Adrenal gland (tissue), 12 donors: ENCODE data around the gene NSRP1. TPM values are rescaled to one million over a fixed set of nuclear protein-coding genes. Genes with fewer than 3 reads are reported as not detected.
"Not testable (repeated sequence)": the region's sequence is repeated elsewhere in the genome, so short reads cannot be mapped to it uniquely, and the experiment has no call there.

Experiments used
- DNase-seq, 7 donors: peaks; one replicate each; pipeline ENCODE4 v3.0.0-alpha.2; 2019 to 2020
- H3K27ac ChIP-seq, 5 donors: fragments of 200-600 bp; sonication (generic) in 4 of 5; 1 replicate in 3 of 5; 2 replicates in 2 of 5; pipeline versions ENCODE4 v1.5.1 to v1.8.0; 2016 to 2020; ENCODE audit warnings: mild to moderate bottlenecking in 1 of 5
- H3K27me3 ChIP-seq: fragments of 200-600 bp; 2 replicates; pipeline ENCODE4 v1.8.0; 2021
- H3K36me3 ChIP-seq, 2 donors: fragments of 200-600 bp; replicated peaks in 1 of 2; 1 replicate in 1 of 2; 2 replicates in 1 of 2; pipeline versions ENCODE4 v1.5.1 to v1.8.0; 2018 to 2022
- H3K4me1 ChIP-seq, 2 donors: fragments of 200-600 bp; replicated peaks in 1 of 2; 1 replicate in 1 of 2; 2 replicates in 1 of 2; pipeline versions ENCODE4 v1.5.1 to v1.8.0; 2018 to 2021
- H3K4me3 ChIP-seq, 4 donors: fragments of 200-600 bp; sonication (generic) in 3 of 4; one replicate each; pipeline ENCODE4 v1.5.1; 2016 to 2018
- H3K9me3 ChIP-seq, 3 donors: fragments of 200-600 bp; sonication (generic) in 1 of 3; replicated peaks in 1 of 3; 1 replicate in 2 of 3; 2 replicates in 1 of 3; pipeline versions ENCODE4 v1.5.1 to v1.8.0; 2016 to 2021
- CTCF ChIP-seq, 6 experiments: fragments of 450-650 bp in 4 of 6; fragments of 200-600 bp in 2 of 6; sonication (generic) in 1 of 6; IDR thresholded peaks; 1 replicate in 5 of 6; 2 replicates in 1 of 6; pipeline versions ENCODE4 v1.5.1 to v1.8.0; 2016 to 2021; ENCODE audit warnings: antibody characterized with exemption in 6 of 6, mild to moderate bottlenecking in 2 of 6, moderate library complexity in 1 of 6
- POLR2A ChIP-seq, 2 donors: fragments of 450-650 bp; IDR thresholded peaks; one replicate each; pipeline ENCODE4 v1.6.1; 2017; ENCODE audit warnings: antibody characterized with exemption in 2 of 2, mild to moderate bottlenecking in 2 of 2, moderate library complexity in 1 of 2
- WGBS, 4 donors: extraction: QIAGEN DNeasy Blood & Tissue Kit in 2 of 4; methylation state at CpG; one replicate each; pipeline versions ENCODE4 v1.1.5 to v1.1.7; 2013 to 2017; 5-methylcytosine and 5-hydroxymethylcytosine counted together
- intact Hi-C, 2 donors: fragments of 100-400 bp; cut with DNase I; formaldehyde crosslinking; loops; one replicate each; pipeline versions ENCODE4 v1.14.1 to v1.15.0; 2022 to 2023
- polyA plus RNA-seq, 3 donors: library from polyadenylated mRNA; stranded (reverse); fragments of 200-250 nt in 2 of 3; fragments of 350-450 nt in 1 of 3; fragmentation: Illumina TruSeq in 1 of 3; extraction: RNeasy Lipid Tissue Mini Kit (QIAGEN cat#74804) in 1 of 3; gene quantifications; one replicate each; pipeline ENCODE4 v1.2.3, GENCODE V29; 2013 to 2014
- total RNA-seq, 9 donors: library from RNA; depleted of rRNA in 4 of 9; stranded (reverse); fragments of >200 nt in 4 of 9; fragments of 120-200 nt in 1 of 9; fragmentation: NEBNext Ultra II Directional in 1 of 9; extraction: Animal tissue kit (Norgen Biotek cat#: 25700) in 1 of 9; gene quantifications; one replicate each; pipeline versions ENCODE4 v1.1.0 to v1.2.4, GENCODE V29; 2013 to 2023
- donor health status: healthy with polysubstance abuse.
- donor health status: Bipolar disorder and iron deficiency.
- donor health status: DM: yes; HTN: yes; CAD: no.
- donor health status: DM: no; HTN: no; CAD: no.
- donor health status: DM: no; HTN: no; CAD: no.
- donor health status: DM: yes; HTN: yes; CAD: no.

The NSRP1 gene
- total and polyA plus RNA-seq, 12 donors = 8.9 to 63.6 (median 22.1) TPM

- H3K36me3 ChIP-seq = peaks cover 0 to 10% of the 10 kb centered on the region in 2 donors
- no peak overlapping the region for H3K27ac ChIP-seq
- 93 to 97% (median 96%) methylated on average over 3 of the region's 3 CpGs for WGBS, 4 donors
- H3K9me3 ChIP-seq = no peaks in the 10 kb centered on the region
- no peaks in the 10 kb centered on the region for H3K4me1 ChIP-seq
- intact Hi-C loops = no loop called here
- H3K27me3 ChIP-seq = no peaks in the 10 kb centered on the region
- H3K4me3 ChIP-seq = no peak overlapping the region
- TF ChIP-seq POLR2A (IDR thresholded peaks at IDR 0.05) (no peak), CTCF (IDR thresholded peaks at IDR 0.05) (no peak)
- no peak for DNase-seq
These were observed 16.6 kb downstream of the NSRP1 start for GRCh38 chr17:30133197-30133596.

- Histone ChIP-seq H3K4me3 (no peak overlapping the region), H3K36me3 (peaks cover 0 to 9% of the 10 kb centered on the region in 2 donors), H3K27me3 (no peaks in the 10 kb centered on the region), H3K9me3 (no peaks in the 10 kb centered on the region), H3K4me1 (no peaks in the 10 kb centered on the region), H3K27ac (no peak overlapping the region)
- no peak for DNase-seq
- TF ChIP-seq POLR2A (IDR thresholded peaks at IDR 0.05) (no peak), CTCF (IDR thresholded peaks at IDR 0.05) (no peak)
- intact Hi-C loops = no loop called here
These were observed 17.9 kb downstream of the NSRP1 start for GRCh38 chr17:30134551-30134950.

- 91 to 96% (median 92%) methylated on average over 3 of the region's 3 CpGs for WGBS, 4 donors
- DNase-seq = no peak
- Histone ChIP-seq H3K27ac (no peak overlapping the region), H3K4me1 (no peaks in the 10 kb centered on the region), H3K36me3 (peaks cover 0 to 9% of the 10 kb centered on the region in 2 donors), H3K9me3 (no peaks in the 10 kb centered on the region), H3K27me3 (no peaks in the 10 kb centered on the region), H3K4me3 (no peak overlapping the region)
- TF ChIP-seq POLR2A (IDR thresholded peaks at IDR 0.05) = no peak
- no peak for TF ChIP-seq CTCF (IDR thresholded peaks at IDR 0.05)
- intact Hi-C loops = no loop called here
These were observed 20.5 kb downstream of the NSRP1 start for GRCh38 chr17:30137158-30137557.

GRCh38 chr17:30147860-30148259 lies 31.2 kb downstream of the NSRP1 start:
- H3K4me1 ChIP-seq, DNase-seq, intact Hi-C loops, H3K27me3 ChIP-seq, H3K27ac ChIP-seq, H3K9me3 ChIP-seq, H3K4me3 ChIP-seq, H3K36me3 ChIP-seq: not testable (repeated sequence)
- WGBS, 4 donors = 86 to 94% (median 89%) methylated on average over 6 of the region's 6 CpGs

GRCh38 chr17:30148376-30148775 lies 31.8 kb downstream of the NSRP1 start:
- TF ChIP-seq POLR2A (IDR thresholded peaks at IDR 0.05) = no peak
- TF ChIP-seq CTCF (IDR thresholded peaks at IDR 0.05) = no peak
- Histone ChIP-seq H3K36me3 (no peaks in the 10 kb centered on the region), H3K9me3 (no peaks in the 10 kb centered on the region), H3K27ac (no peak overlapping the region), H3K4me3 (no peak overlapping the region), H3K27me3 (no peaks in the 10 kb centered on the region), H3K4me1 (no peaks in the 10 kb centered on the region)
- intact Hi-C loops = no loop called here
- 84 to 98% (median 94%) methylated on average over 1 of the region's 1 CpG for WGBS, 4 donors
- DNase-seq = no peak
